NCI-H345 treated with DMSO at 0.1 percent for 48 hours (cell line): ENCODE results near the gene TTC3.

Source experiments
- DNase-seq: peaks from one replicate; lab custom pipeline; 2025; ENCODE audit not compliant: unreplicated experiment; lab: John Stamatoyannopoulos, UW

Gene TTC3

DNA sequence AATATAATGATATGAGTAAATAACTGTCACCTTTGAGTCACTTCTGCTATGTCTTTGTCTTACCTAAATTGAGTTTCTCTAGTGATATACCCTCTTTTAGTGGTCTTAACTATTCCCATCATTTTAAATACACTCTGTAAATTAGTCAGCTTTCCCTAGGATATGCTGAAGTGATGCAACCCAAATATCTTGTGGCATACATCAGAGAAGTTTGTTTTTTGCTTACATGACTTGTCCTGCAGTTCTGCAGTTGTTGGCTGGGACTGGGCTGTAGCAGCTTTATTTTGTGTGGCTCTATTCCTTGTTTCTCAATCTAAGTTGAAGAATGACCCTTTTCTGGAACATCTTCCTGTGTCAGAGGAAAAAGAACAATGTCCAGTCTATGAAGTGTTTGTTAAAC is 76.4 kb downstream of the TTC3 start:
- no peak for DNase-seq

DNA sequence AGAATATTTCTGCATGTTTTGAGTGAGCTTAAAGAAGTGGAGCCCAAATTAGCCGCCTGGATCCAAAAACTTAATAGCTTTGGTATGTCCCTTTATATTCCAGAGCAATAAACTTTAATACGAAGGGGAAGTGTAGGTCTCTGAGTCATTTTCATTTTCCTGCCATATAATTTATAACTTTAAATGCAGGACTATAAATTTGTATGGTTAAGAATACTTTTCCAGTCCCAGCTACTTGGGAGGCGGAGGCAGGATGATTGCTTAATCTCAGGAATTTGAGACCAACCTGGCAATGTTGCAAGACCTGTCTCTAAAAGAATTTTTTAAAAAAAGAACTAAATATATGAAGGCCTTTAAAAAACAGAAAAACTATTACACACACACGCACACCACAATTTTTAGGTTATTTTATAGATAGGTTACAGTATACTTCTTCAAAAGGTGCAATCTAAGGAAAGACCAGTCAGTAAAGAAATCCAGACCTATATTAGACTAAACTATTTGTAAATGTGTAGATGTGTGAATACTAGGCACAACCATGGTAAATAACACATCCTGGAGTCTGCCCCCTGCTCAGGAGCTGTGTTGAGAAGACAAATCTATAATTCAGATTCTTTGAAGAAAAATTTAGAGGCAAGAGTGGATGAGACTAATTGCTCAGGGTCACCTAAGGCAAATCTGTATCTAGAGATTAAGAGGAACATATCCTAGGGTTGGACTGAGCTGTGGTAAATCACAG is 80.3 kb downstream of the TTC3 start:
- no peak for DNase-seq

DNA sequence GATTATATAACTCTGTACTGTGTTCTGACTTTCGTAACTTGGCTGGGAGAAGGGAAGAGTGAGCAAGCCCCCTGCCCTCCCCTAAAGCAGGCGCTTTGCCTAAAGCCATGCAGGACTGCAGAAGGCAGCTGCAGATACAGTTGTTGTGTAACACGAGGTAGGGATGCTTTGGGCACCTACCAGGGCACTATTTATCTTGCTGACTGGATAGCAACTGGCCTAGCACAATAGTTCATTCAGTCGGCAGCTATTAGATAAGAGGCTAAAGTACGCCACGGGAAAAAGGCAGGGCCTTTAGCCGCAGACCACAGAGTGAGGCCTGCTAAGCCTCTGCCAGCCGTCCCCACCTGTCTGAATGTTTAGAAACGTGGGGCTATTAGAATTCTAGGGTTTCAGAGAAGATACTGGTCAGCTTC is 80.9 kb downstream of the TTC3 start:
- DNase-seq = no peak

DNA sequence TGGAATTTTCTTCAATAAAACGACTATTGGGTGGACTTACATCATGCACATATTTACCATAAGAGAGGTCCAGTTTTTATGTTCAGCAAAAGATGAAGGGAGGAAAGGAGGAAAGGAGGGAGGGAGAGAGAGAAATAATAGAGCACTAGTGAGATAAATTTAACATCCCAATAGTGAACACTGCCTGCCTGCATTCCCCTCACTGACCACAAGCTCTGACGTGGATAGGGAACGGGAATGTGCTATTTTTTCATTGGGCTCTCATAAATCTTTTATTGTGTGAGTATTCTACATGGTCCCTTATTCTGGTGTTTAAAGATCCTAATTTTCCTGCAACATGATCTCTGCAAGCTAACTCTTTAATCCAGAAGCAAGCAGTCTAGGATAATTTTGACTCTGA is 82.1 kb downstream of the TTC3 start:
- no peak for DNase-seq

DNA sequence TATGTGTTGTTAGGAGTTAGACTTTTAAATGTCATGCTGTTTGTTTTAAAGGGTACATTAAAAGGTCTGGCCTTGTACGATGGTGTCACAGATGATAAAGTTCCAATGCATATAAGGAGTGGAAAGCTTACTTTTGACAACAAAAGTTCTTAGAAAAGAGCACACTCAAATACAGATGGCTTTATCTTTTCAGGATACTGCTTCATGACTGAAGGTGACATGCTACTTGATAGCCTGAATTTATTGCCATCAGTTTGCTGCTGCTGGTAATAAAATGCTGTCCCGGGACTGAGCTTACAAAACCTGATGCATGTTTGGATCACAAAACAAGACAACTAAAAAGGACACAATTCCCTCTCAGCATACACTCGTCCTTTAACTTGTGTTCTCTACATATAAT is 84.9 kb downstream of the TTC3 start:
- no peak for DNase-seq

DNA sequence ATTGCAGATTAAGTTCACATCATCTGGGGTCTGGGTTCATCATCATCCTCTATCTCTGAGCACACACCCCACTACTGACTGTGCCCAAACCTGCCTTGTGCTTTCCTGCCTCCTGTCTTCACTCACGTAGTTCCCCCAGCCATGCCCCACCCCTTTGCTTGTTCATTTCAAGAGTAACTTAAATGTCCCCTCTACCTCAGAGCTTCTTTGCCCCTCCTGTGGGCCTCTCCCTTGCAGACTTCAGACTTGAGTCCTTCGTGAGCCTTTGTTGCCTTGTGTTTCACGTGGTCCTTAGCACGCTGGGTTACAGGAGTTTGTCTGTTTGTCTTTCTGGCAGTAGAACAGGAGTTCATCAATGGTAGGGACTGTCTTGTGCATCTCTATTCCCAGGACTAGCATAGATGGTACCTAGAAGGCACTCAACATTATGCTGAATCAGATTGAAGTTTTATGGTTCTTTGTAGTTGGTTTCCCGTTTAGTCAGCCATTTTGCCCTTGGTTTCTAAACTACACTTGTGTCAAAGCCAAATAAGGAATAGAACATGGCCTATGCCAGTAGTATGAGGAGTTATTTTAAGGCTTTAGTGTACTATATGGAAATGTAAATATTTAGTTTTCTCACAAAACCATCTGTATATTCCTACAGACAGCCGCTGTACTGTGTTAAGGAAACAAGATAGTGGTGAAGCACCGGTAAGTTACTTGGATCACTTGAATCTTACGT is 86.2 kb downstream of the TTC3 start:
- no peak for DNase-seq

DNA sequence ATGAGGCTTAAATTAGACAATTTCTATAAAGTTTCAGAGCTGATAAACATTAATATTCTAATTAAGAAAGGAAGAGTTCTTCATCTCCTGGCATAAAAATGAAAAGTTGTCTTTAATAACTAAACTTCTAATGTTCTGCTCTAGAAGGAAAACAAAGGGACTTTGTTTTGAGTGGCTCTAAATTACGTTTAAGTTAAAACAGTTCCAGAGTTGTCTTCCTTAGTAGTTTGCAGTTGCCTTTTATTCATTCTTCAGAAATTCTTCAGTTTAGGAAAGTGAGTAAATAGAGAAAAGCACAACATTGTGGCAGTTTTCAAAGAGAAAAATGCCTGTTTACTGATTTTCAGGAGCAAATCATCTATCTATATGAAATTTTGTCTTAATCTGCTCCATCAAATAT is 86.9 kb downstream of the TTC3 start:
- no peak for DNase-seq

DNA sequence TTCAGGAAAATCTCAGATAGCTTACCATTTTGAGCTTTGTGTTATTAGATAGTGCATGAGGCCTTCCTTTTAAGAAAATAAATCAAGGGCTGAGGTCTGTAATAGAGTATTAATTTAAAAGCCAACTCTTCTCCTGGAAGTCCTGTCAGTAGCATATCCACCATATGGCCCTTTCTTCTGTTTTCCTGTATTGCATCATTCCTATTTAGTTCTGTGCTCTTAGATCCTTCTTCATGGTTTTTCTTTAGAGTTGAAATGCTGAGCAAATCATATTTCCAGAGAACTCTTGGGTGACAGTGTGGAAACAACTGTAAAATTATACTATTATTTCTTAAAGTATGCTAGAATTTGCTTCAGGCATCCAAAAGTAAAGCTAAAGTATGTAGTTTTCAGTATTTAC is 91.7 kb downstream of the TTC3 start:
- no peak for DNase-seq

DNA sequence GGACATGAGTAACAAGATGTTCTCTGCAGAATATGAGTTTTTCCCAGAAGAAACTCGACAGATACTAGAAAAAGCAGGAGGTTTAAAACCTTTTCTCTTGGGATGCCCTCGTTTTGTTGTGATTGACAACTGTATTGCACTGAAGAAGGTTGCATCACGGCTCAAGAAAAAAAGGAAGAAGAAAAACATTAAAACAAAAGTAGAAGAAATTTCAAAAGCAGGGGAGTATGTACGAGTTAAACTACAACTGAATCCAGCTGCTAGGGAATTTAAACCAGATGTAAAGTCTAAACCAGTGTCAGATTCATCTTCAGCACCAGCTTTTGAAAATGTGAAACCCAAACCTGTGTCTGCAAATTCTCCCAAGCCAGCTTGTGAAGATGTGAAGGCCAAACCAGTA is 92.5 kb downstream of the TTC3 start:
- no peak for DNase-seq

DNA sequence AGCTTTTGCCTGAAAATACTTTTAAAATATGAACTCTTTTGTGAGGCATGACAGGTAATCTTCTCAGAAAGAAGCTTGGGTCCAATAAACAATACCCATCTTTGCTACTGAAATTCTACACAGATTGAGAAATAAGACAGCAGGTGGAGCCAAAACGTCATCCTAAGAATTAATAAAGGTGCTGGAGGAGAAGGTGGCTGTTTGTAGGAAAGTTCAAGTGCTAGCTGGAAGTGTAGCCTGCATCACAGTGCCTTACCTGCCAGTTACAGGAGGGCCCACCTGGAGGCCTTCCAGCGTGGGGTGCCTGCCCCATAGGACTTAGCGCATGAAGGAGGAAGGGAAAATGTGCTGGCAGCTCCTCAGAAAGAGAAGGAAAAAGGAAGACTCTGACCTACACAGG is 93.7 kb downstream of the TTC3 start:
- DNase-seq = no peak

DNA sequence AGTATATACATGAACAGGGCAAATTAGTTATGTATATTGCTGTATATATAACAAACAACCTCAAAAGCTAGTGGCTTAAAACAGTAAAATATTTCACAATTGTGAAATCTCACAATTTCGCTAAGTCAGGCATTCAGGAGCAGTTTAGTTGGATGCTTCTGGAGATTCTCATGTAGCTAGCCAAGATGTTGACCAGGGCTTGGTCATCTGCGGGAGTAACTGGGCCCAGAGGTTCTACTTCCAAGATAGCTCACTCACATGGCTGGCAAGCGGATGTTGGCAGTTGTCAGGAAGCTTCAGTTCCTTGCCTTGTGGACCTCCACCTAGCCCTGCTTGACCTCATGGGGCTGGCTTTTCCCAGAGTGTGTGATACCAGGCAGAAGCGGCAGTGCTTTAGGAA is 95.6 kb downstream of the TTC3 start:
- DNase-seq = no peak

DNA sequence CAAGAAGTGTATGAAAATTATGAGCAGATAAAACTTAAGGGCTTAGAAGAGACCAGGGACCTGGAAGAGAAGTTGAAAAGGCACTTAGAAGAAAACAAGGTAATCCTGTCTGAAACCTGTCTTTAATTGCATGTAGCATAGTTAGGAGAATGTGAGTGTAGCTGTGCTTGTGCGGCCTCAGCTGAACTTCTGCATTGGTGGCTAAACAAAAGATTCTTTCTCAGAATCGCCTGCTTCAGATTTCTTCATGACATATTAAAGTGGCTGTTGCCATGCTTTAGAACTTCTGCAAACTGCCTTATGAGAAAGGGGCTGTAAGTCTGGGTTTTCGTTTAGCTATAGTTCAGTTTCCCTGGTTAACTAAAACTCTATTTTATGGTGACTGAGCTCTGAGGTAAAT is 99.6 kb downstream of the TTC3 start:
- DNase-seq = no peak

DNA sequence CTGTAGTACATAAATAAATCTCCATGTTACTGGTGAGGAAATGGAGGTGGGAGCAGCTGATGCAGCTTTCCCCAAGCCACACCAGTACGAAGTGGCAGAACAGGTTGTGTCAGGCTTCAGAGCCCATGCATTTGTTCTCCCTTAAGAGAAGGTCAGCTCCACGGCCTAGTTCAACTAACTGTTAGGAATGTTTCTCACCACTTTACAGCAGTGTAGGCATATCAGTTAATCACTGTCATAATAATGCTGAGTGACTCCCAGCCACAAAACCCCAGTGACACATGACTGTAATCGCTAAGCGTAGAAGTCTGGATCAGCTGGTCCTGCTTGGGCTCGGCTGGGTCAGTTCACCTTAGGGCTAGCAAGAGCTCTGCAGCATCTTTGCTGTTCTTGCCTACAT is 103.7 kb downstream of the TTC3 start:
- no peak for DNase-seq

DNA sequence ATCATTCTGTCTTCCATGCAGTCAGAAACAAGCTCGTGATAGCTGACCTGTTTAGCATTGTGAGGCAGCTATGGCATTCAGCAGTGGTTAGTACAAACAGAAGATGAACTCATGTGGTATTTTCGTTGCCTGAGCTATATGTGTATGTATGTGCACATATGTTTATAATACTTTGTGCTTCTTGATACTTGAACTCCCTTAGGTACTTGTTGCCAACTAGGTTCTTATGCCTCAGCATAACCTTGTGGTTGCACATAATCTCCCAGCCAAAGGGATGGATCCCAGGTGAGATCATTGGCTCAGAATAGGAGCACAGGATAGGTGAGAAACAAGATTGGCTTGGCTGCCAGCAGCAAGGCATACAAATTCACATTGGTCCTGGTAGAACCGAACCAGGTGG is 108.0 kb downstream of the TTC3 start:
- no peak for DNase-seq

DNA sequence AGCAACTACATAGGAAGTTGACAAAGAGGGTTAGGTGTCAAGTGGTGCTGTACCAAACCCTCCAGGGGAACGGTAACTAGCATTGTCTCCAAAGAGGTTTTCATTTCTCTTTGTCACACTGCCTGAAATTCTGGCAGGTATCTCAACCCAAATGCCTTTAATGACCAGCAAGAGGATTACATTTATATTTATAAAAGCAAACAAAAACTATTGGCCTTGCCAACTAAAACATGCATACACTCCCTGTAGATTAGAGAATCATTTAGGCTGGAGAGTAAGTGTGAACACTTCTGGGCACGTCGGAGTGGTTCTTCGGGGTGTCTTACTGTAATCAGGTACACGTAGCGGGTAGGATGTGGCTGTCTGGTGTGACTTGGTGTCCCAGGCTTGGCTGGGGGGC is 109.2 kb downstream of the TTC3 start:
- DNase-seq = no peak

DNA sequence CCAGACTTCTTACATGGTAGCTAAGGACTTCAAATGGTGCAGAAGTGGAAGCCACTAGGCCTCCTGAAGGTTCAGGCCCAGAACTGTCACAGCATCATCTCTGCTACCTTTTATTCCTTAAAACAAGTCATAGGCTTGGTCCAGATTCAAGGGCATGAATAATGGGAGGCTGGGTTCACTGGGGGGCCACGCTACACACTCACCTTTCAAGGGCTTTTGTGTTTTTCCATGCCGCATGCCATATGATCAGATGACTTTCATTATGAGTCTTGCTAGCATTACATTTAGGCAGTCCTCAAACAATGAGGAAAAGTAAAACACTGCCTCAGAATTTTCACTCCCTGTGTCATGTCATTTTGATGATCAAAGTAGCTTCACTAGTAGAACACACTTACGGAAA is 110.7 kb downstream of the TTC3 start:
- no peak for DNase-seq

DNA sequence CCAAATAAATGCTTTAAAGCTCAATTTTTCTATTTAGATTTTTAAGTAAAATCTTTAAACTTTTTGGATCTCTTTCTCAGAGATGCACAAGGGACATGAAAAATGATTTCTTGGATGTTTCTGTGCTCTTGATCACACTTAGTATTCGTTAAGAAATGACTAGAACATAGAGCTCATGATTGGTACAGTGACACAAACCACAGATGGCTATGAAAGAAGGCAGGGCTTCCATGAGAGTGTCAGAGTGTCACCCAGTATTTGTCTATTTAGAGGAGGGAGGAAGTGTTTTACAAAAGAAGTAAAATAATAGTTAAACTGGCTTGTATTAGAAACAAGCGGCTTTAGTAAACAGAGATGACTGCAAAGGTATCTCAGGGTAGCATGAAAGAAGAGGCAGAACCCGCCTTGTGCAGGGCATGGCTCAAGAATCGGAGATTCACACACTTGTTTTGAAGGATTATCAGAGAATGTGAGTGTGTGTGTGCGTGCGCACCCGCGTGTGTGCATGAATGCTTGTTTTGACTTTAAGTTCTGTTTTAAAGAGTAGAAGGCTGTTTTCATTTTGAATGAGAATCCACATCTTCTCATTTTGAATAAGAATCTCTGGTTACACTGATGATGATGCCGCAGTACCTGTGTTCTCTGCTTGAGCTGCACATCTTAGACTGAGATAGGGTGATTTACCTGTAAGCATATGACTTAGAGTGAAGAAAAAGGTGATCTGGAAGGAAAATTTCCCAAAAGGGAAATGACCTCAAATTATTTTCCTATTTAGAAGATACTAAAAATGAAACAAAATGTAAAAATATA is 111.9 kb downstream of the TTC3 start:
- no peak for DNase-seq

DNA sequence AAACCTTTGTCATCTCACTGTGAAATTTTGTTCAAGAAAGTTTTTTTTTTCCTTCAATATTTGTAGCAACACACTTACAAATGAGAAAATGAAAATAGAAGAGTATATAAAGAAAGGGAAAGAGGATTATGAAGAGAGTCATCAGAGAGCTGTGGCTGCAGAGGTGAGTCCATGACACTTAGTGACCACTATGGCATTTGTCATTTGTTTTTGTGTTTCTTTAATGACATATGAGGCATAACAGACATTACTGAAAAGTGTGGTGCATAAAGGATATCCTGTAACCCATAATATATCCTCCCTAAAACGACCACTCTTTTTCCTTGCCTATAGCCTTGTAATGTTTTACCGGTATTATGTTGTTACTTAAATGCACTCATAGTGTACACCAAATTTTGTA is 113.9 kb downstream of the TTC3 start:
- DNase-seq = no peak

DNA sequence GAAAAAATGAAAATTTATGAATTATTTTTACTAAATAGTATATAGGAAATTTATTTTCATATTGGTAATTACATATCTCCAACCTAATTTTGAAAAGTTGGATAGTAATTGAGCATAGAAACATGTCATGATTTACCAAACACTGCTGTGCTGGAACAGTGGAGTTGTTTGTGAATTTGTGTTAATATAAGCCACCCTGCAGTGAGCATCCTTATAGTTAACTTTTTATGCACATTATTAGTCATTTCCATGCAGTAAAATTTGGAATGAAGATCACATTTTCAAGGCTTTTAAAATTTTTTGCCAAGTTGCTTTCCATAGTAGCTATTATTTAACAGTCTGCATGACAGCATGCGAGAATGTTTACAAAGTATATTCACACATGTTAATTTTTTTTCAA is 115.8 kb downstream of the TTC3 start:
- no peak for DNase-seq

DNA sequence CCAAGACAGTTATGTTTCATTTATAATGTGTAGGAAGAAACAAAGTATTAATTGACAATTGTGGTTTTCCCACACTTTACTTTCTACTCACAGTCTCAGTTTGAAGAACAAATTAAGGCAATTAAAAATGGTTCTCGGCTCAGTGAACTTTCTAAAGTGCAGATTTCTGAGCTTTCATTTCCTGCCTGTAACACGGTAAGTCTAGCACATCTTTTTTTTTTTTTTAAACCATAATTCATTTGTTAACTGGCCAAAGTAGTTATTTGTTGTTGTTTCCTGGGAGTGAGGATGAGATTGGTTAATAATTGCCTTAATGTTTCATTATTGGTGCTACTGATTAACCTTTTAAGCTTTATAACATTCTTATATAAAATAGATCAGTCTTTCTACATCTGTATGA is 119.0 kb downstream of the TTC3 start:
- no peak for DNase-seq

DNA sequence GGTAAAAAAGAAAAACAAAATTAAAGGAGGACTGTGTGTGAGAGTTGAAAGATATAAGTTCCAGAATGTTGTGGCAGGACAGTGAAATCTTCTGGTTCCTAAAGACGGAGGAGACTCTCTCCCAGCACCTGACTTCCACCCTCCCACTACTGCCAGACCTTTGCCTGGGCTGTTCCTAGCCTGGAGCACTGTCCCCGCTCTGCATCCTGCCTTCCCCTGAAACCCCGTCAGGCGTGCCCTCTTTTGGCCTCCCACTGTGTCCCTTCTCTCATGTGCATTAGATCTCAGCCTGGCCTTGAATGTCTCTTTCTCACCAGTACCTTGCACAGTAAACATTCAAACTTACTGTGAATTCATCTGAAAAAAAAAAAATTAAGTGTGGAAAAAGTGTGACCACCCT is 120.0 kb downstream of the TTC3 start:
- no peak for DNase-seq

DNA sequence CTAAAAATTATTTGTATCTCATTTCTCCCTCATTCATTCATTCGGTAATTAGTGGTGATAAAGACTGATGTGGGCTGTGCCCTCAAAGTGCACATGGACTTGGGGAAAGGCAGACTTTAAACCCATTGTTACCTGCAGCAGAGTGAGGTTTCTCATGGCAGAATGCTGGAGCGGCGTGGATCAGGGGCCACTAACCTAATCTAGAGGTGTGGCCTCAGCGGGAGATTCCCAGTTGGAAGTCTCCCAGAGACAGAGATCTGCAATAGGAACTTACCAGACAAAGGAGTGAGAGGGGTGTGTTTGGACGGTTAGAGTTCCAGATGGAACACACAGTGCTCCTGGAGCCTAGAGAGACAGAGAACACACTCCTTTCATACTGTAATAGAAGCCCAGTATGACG is 120.6 kb downstream of the TTC3 start:
- no peak for DNase-seq
